CD4-positive, alpha-beta T cell treated with Interleukin-21 for 1 hour (primary cell): Measurements from ENCODE around the gene PMVK.
"Not testable (repeated sequence)": the region's sequence is repeated elsewhere in the genome, so short reads cannot be mapped to it uniquely, and the experiment has no call there.

Experiments used
- DNase-seq: peaks from one replicate; pipeline ENCODE4 v3.0.0-alpha.2; 2020

Gene PMVK

DNA sequence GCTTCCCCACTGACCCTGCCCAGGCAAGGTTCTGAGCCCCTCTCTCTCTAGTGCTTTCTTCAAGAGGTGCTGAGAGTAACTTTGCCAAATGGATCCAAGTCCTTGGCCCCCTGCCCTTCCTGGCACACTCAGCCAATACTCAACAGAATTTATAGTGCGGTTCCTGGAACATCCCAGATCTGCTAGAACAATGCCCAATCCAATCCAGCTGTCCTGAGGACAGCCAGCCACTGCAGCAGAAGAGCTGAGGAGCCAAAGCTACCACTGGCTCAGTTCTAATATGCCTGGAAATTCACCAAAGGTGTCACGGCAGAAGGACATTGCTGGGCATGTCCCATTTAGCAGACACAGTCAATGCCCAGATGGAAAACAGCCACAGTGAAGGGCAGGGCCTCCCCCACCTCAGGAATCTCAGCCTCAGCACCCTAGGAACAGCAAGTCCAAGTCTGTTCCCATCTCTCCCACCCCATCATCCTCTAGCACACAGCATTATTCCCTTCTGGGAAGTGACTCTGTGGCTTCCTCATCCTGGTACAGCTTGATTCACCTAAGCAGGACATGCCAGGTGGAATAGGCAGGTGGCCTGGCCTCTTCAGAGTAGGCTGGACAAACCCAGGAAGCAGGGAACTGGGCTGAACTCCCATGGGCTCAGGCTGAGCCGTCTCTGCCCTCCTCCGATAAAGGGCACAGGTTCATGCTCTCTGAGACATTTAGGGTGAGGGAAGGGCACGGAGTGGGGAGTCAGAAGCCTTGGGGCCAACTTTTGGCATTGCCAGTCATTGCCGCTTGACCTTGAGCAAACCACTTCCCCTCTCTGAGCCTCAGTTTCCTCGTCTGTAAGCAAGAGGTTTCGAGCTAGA is 24.6 kb downstream of the PMVK start:
- DNase-seq, result no peak

- DNase-seq, result no peak
Observed at GRCh38 chr1:154910851-154911250, 25.7 kb downstream of the PMVK start.

- DNase-seq, result no peak
Observed at GRCh38 chr1:154908937-154909336, 27.6 kb downstream of the PMVK start.

DNA sequence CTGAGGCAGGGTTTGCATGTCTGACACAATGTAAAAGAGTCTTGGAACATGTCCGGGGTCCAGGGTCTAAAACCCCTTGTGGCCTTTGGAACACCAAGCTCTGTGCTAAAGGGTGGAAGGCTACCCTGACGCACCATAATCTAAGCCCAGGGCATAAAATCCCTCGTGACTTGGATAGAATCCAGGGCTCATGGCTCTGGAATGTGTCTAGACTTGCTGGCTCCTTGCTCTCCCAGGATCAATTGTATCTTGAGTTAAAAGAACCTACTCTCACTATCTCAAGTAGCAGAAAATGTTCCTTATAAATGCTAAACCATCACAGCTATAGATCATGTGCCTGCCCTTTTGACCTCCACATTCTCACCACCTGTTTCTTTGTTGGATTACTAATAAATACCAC is 28.4 kb downstream of the PMVK start:
- not testable (repeated sequence) for DNase-seq

GRCh38 chr1:154906621-154907081 is 29.9 kb downstream of the PMVK start:
- DNase-seq, result peak; percentile 9

- no peak for DNase-seq
Observed at GRCh38 chr1:154902938-154903566, 33.5 kb downstream of the PMVK start.

- DNase-seq, result no peak
Observed at GRCh38 chr1:154901591-154901990, 34.9 kb downstream of the PMVK start.

- no peak for DNase-seq
Observed at GRCh38 chr1:154899041-154899440, 37.5 kb downstream of the PMVK start.

GRCh38 chr1:154896771-154897286 is 39.7 kb downstream of the PMVK start:
- DNase-seq, result no peak

- DNase-seq, result no peak
Observed at GRCh38 chr1:154895798-154896197, 40.7 kb downstream of the PMVK start.

DNA sequence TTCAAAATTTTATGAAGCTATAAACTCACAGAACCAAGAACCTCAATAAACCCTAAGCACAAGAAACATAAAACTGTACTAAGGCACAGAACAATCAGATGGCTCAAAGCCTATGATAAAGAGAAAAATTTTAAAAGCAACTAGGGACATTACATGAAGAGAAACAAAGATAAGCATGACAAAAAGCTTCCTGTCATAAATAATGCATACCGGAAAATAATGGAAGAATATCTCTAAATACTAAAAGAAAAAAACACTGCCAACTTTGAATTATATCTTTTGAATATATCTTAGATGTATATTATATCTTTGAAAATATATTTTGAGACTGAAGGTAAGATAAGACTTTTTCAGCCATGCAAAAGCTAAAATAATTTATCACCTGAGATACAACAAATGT is 45.1 kb downstream of the PMVK start:
- no peak for DNase-seq

DNA sequence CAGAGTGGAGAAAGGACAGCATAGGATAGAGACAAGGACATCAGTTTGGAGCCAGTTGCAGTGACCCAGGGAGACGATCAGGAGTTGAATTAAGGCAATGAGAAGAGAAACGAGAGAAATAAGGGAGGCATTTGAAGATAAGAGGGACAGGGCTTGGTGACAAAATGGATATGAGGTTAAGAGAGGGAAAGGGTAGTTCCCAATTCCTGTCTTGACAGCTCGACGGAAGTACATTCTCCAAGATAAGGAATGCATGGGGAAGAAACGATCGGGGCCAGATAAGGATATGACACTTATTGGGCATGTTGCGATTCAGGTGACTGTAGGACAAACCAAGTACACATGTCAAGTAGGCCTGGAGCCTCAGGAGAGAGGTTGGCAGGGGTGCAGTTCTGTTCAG is 47.8 kb downstream of the PMVK start:
- no peak for DNase-seq

GRCh38 chr1:154886281-154887015 is 50.1 kb downstream of the PMVK start:
- no peak for DNase-seq

GRCh38 chr1:154884869-154885701 is 51.4 kb downstream of the PMVK start:
- DNase-seq, result no peak

DNA sequence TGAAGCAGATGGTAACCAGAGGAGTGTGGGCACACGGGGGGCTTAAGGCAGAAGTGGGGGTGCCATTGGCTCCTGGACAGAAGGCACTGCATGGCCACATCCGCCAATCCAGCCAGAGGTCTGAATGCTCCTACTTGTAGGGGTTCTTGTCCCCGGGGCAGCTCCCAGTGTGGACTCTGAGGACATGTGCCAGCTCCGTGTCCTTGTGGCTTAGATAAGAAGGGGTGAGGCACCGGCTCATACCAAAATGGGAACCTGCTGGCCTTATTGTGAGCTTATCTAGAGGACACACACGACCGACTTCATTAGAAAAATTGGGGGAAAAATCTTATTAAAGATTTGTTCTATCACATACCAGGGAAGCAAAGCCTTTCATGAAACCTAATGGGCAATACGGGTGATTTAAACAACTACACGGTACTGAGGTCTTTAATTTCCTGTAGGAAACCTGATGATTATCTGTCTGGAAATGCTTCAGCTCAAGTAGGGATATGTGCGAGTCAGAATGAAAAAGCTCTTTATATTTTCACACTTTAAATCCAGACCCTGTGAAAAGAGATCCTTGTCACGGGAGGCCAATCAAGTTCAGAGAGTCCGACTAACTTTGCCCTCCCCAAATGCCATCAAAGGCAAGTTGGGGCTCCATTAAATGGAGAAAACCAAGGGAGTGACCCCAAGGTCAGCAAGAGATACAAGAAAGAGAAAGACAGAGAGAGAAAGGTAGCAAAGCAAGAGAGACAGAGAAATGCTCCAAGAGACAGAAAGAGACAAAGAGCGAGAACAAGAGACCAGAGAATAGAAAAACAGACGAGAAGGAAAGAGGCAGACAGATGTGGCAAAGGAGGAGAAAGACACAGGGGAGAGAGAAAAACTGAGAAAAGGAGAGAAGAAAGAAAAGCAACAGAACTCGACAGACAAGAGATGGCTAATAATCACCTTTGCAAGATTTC is 52.3 kb downstream of the PMVK start:
- DNase-seq, result no peak

DNA sequence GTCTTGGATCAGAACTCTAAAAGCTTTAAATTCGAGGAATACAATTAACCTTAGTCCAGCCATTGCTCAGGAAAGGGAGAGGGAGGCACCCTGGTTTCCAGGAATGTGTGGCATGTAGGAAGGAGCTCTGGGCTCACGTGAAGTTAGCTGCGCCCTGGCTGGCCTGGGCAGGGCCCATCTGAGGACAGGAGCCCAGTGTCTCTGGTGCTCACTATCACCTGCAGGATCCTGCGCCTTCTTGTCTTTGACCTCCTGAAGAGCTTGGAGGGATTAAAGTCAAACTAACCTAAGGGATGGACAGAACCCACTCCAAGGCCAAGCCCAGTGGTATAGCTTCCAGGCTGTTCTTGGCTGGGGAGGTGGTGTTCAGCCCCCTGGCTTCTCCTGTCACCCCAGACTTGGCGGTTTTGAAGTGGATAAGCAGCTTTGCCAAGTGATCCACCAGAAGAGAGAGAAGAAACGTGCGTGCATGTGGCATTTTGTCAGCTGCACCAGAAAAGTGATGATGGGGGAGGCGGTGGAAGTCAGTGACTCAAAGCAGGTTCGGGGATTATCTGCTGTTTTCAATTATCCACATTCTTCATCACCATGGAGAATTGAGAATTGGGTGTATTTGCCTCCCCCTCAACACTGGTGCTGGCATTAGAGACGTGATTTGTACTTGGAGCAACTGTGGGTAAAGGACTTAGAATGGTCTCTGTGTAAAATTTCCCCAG is 54.5 kb downstream of the PMVK start:
- DNase-seq, result no peak

GRCh38 chr1:154880671-154881070 is 55.8 kb downstream of the PMVK start:
- DNase-seq, result no peak

- no peak for DNase-seq
Observed at GRCh38 chr1:154879038-154879421, 57.5 kb downstream of the PMVK start.

DNA sequence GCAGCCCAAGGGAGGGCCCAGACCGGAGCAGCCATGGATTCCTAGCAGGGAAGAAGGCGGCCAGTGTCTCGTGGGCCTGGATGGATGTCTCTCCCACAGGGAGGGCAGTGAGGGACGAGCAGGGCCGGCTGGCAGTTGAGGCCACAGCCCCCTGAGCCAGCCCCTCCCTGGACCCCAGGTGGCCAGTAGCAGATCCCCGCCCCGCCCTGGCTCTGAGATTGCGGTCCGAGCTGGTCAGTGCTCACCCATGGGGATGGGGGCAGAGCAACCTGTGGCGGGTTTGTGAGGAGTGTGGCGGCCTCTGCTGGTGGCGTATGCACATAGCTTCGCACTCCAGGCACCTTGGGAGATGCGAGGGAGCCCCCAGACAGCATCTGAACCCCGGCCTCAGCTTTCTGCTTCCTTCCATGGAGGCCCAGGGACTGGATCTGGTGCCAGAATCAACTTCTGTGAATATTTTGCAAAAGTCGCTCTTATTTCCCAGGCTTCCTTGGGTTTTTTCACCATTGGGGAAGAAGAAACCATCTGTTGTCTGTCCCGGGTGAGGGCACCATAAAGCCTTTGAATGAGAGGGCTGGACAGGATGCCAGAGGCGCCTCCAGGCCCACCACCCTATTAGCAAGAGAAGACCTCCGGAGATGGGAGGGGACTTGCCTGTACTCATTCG is 58.0 kb downstream of the PMVK start:
- DNase-seq, result peak; percentile 71

GRCh38 chr1:154877370-154877974 is 59.0 kb downstream of the PMVK start:
- DNase-seq, result no peak
